DND-41 (cell line): ENCODE data around the gene TRIM14.
A peak's percentile ranks its signal among the peaks of the same experiment; 100 is the strongest.

Experiments
- ATAC-seq: fragments of 200-7000 bp; cut with Tn5 transposase; 3 replicates; pipeline ENCODE4 v1.9.1; 2021; ENCODE audit warnings: low read depth; ENCODE audit not compliant: insufficient read depth
- DNase-seq: peaks from one replicate; pipeline ENCODE4 v3.0.0-alpha.2; 2020
- H2AFZ ChIP-seq: 2 replicates; pipeline ENCODE4 v1.6.0; 2012; ENCODE audit warnings: low read depth, low read length
- H3K27ac ChIP-seq: 2 replicates; pipeline ENCODE4 v1.5.1; 2012; ENCODE audit warnings: low read length, inconsistent platforms
- H3K27me3 ChIP-seq: fragments of 200-600 bp; sonication (generic); 2 replicates; pipeline ENCODE4 v1.6.0; 2012; ENCODE audit warnings: low read length, mild to moderate bottlenecking, inconsistent platforms; ENCODE audit not compliant: insufficient read depth, poor library complexity
- H3K36me3 ChIP-seq: 2 replicates; pipeline ENCODE4 v1.5.1; 2012; ENCODE audit warnings: low read length, inconsistent platforms; ENCODE audit not compliant: insufficient read depth
- H3K4me1 ChIP-seq: 2 replicates; pipeline ENCODE4 v1.5.1; 2012; ENCODE audit warnings: mild to moderate bottlenecking, low read length; ENCODE audit not compliant: insufficient read depth
- H3K4me2 ChIP-seq: 2 replicates; pipeline ENCODE4 v1.6.0; 2012; ENCODE audit warnings: mild to moderate bottlenecking, moderate library complexity, low read length, inconsistent platforms; ENCODE audit not compliant: insufficient read depth
- H3K4me3 ChIP-seq, 2 experiments: fragments of 200-600 bp in 1 of 2; shearing (Covaris generic) in 1 of 2; 2 replicates each; pipeline ENCODE4 v1.5.1; 2012 to 2016; ENCODE audit warnings: inconsistent platforms in 2 of 2, low read length in 2 of 2, mild to moderate bottlenecking in 2 of 2, low read depth in 1 of 2, moderate library complexity in 1 of 2
- H3K79me2 ChIP-seq: 2 replicates; pipeline ENCODE4 v1.6.0; 2012; ENCODE audit warnings: low read length, inconsistent platforms; ENCODE audit not compliant: insufficient read depth
- H3K9ac ChIP-seq: 2 replicates; pipeline ENCODE4 v1.6.0; 2012; ENCODE audit warnings: low read depth, mild to moderate bottlenecking, inconsistent platforms, low read length, moderate library complexity
- H3K9me3 ChIP-seq: 2 replicates; pipeline ENCODE4 v1.5.1; 2012; ENCODE audit warnings: low read length, moderate library complexity, mild to moderate bottlenecking, inconsistent platforms; ENCODE audit not compliant: insufficient read depth, severe bottlenecking
- H4K20me1 ChIP-seq: 2 replicates; pipeline ENCODE4 v1.6.0; 2012; ENCODE audit warnings: low read length; ENCODE audit not compliant: insufficient read depth
- CTCF ChIP-seq: IDR thresholded peaks from 2 replicates; pipeline ENCODE4 v1.5.1; 2012; ENCODE audit warnings: borderline replicate concordance, low read length, moderate library complexity, mild to moderate bottlenecking; ENCODE audit not compliant: poor library complexity, severe bottlenecking; ENCODE audit errors: extremely low read depth
- EZH2 ChIP-seq: IDR thresholded peaks from 3 replicates; pipeline ENCODE4 v1.6.1; 2012; ENCODE audit warnings: borderline replicate concordance, low read depth, mild to moderate bottlenecking, moderate library complexity, low read length, inconsistent platforms; ENCODE audit not compliant: severe bottlenecking

TRIM14 gene

DNA sequence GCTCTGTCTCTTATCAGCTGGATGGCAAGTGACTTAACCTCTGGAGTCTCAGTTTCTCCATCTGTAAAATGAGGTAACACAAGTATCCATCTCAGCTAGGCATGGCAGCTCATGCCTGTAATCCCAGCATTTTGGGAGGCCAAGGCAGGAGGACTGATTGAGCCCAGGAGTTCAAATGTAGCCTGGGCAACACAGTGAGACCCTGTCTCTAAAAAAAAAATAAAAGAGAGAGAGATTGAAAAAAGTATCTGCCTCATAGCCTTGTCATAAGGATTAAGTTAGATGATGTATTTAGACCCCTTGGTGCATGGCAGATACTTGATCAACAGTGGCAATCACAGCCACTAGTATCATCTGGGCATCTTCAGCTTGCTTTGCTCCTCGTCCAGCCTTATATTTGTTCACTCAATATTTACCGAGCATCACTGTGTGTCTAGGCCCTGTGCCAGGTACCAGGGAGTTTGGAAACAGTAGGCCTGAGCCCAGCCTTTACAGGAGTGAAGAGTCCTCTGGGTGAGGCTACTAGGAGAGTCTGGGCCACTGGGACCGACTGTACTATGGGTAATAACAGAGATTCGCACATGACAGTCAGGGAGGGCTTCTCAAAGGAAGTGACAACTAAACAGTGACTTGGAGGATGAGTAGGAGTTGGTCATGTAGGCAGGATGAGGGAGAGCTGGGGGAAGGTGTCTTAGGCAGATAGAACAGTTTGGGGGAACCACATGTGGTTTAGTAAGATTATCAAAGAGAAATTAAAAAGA is 39.2 kb upstream of the TRIM14 start:
- Histone ChIP-seq H3K9ac (no peak overlapping the region), H3K9me3 (no peaks in the 10 kb centered on the region), H3K4me1 (no peaks in the 10 kb centered on the region), H3K27me3 (no peaks in the 10 kb centered on the region), H3K79me2 (no peaks in the 10 kb centered on the region), H3K36me3 (no peaks in the 10 kb centered on the region), H4K20me1 (no peaks in the 10 kb centered on the region; the same call in 1 of the 2 replicates), H2AFZ (no peak overlapping the region), H3K4me2 (no peak overlapping the region), H3K4me3 (no peak overlapping the region), H3K27ac (no peak overlapping the region)
- TF ChIP-seq EZH2 (no peak), CTCF (no peak)
- ATAC-seq (peak; percentile 33; the same call in 1 of the 3 replicates), DNase-seq (no peak)

- TF ChIP-seq CTCF (no peak), EZH2 (no peak)
Observed at GRCh38 chr9:98157372-98157771, 38.4 kb upstream of the TRIM14 start.

DNA sequence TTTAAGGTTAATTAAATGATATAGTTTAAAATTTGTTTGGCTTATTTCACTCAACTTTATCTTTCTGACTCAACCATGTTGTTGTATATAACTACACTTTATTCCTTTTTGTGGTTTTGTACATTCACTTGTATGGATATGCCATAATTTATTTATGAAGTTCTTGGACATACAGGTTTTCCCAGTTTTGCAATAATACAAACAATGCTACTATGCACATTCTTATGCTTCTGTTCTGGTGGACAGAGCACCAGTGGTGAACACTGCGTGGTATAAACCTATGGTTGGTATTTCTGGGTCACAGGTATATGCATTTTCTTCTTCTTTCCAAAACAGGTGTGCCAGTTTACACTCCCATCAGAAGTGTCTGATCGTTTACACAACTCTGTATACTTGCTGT is 35.7 kb upstream of the TRIM14 start:
- Histone ChIP-seq H3K27me3 (no peaks in the 10 kb centered on the region), H3K4me1 (no peaks in the 10 kb centered on the region), H3K9ac (no peak overlapping the region), H3K36me3 (no peaks in the 10 kb centered on the region), H2AFZ (no peak overlapping the region), H3K79me2 (no peaks in the 10 kb centered on the region), H3K4me2 (no peak overlapping the region), H3K9me3 (no peaks in the 10 kb centered on the region), H3K4me3 (no peak overlapping the region), H4K20me1 (no peaks in the 10 kb centered on the region; the same call in 1 of the 2 replicates), H3K27ac (no peak overlapping the region)
- ATAC-seq (no peak), DNase-seq (no peak)
- TF ChIP-seq CTCF (no peak), EZH2 (no peak)

More at GRCh38 chr9:98157372-98157771, 38.4 kb upstream of the TRIM14 start:
- H3K9me3 ChIP-seq, result no peaks in the 10 kb centered on the region
- no peaks in the 10 kb centered on the region for H3K79me2 ChIP-seq
- H3K4me2 ChIP-seq, result no peak overlapping the region
- no peak overlapping the region for H3K4me3 ChIP-seq
- no peaks in the 10 kb centered on the region for H3K36me3 ChIP-seq
- DNase-seq, result no peak
- no peaks in the 10 kb centered on the region for H3K4me1 ChIP-seq
- H3K27ac ChIP-seq, result no peak overlapping the region
- ATAC-seq, result no peak
- no peak overlapping the region for H2AFZ ChIP-seq
- no peaks in the 10 kb centered on the region for H3K27me3 ChIP-seq
- no peaks in the 10 kb centered on the region; the same call in 1 of the 2 replicates for H4K20me1 ChIP-seq
- no peak overlapping the region for H3K9ac ChIP-seq
